Measurements from ENCODE around the gene BRSK2.
"Not testable (repeated sequence)": the region's sequence is repeated elsewhere in the genome, so short reads cannot be mapped to it uniquely, and the experiment has no call there.

Gene BRSK2

DNA sequence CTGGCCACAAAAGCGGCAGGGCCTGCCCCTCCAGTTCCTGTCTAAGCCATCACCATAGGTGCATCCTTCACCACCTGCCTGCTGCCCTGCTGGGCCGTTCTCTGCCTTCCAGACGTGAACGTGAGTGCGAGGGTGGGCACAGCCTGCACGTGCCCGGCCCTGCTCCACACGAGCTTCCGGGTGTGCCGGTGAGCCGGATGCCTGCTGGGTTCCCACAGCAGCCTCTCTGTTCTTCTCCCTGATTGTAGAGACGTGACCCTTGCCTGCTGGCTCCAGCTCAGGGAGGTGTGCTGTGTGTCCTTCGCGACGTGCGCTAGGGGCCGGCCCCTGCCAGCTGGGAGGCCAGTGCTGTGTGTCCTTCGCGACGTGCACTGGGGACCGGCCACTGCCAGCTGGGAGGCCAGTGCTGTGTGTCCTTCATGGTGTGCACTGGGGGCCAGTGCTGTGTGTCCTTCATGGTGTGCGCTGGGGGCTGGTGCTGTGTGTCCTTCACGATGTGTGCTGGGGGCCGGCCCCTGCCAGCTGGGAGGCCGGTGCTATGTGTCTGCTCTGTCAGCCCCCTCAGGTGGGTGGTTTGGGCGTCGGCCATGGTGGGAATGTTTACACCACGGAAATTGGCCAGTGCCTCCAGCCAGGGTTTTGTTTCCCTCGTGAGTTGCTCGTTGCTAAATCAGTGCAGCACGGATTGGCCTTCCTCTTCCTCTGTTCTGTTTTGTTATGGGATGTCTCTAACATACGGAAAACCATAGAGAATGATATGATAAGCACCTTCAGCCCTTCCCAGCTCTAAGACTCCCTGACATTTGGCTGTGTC, 35.4 kb upstream of the BRSK2 start:
- no peak for DNase-seq

GRCh38 chr11:1356007-1356435, 33.7 kb upstream of the BRSK2 start:
- DNase-seq, result no peak

GRCh38 chr11:1356478-1356960, 33.2 kb upstream of the BRSK2 start:
- DNase-seq, result no peak

GRCh38 chr11:1358286-1358685, 31.4 kb upstream of the BRSK2 start:
- DNase-seq, result no peak

- DNase-seq, result not testable (repeated sequence)
These were observed 30.8 kb upstream of the BRSK2 start for GRCh38 chr11:1358931-1359330.

- no peak for DNase-seq
These were observed 30.2 kb upstream of the BRSK2 start for GRCh38 chr11:1359556-1359955.

GRCh38 chr11:1360181-1360834, 29.4 kb upstream of the BRSK2 start:
- DNase-seq, result no peak

- DNase-seq, result no peak
These were observed 28.8 kb upstream of the BRSK2 start for GRCh38 chr11:1360835-1361357.

- DNase-seq, result no peak
These were observed 27.9 kb upstream of the BRSK2 start for GRCh38 chr11:1361882-1362281.

GRCh38 chr11:1367721-1368120, 22.0 kb upstream of the BRSK2 start:
- DNase-seq, result no peak

- no peak for DNase-seq
These were observed 21.5 kb upstream of the BRSK2 start for GRCh38 chr11:1368216-1368615.

GRCh38 chr11:1368966-1369365, 20.8 kb upstream of the BRSK2 start:
- no peak for DNase-seq

- DNase-seq, result no peak
These were observed 20.2 kb upstream of the BRSK2 start for GRCh38 chr11:1369371-1370005.

GRCh38 chr11:1370186-1371025, 19.3 kb upstream of the BRSK2 start:
- no peak for DNase-seq

- no peak for DNase-seq
These were observed 18.8 kb upstream of the BRSK2 start for GRCh38 chr11:1371026-1371325.

DNA sequence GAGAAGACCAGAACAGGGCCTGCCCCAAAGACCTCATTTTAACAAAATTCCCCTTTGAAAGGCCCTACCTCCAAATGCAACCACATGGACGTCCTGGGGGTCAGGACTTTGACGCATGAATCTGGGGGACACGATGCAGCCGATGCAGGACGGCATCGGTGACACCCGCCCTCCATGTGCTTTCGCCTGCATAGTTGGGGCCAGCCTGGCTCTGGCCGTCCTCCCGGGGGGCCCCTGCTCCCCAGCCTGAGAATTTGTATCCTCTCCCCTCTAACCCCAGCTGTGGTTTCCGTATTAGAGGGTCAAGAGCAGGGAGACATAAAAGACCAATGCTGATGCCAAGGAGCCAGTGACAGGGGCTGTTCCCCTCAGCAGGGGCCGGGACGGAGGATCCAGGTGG, 18.4 kb upstream of the BRSK2 start:
- DNase-seq, result no peak

- DNase-seq, result no peak
These were observed 17.8 kb upstream of the BRSK2 start for GRCh38 chr11:1371836-1372465.

- no peak for DNase-seq
These were observed 17.1 kb upstream of the BRSK2 start for GRCh38 chr11:1372660-1373059.

DNA sequence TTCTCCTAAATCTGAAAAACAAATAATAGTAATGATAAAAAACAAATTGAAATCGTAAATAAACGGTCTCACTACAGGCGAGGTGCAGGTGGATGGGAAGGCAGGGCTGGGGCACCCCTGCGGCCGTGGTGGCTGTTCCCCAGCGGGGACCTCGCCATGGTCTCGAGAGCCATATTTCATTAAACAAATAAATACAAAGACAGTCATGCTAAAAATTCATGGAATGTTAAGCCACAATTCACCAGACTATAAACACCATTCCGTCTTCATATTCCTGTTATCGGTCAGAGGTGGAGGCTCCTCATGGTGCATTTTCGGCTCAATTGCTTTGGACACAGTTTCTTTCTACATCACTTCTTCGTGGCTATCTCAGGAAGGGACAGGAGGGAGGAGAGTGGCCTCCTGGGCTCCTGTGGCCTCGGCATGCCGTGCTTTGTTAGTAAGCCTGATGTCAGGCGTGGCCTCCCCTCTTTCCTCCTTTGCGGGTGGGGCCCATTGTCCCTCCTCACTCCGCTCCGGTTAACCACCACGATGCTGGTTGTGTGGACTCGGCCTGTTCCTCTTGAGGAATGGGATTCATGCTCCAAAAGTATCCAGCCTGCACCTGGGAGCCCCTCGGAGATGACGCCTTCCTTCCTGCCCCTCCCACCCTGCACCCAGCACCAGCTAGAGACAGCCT, 16.1 kb upstream of the BRSK2 start:
- peak; percentile 8 for DNase-seq

GRCh38 chr11:1375161-1375954, 14.4 kb upstream of the BRSK2 start:
- DNase-seq, result no peak

- no peak for DNase-seq
These were observed 13.8 kb upstream of the BRSK2 start for GRCh38 chr11:1375955-1376258.

All from kidney glomerular epithelial cell (primary cell).